Heart left ventricle (tissue), 13 donors: Measurements from ENCODE around the gene TNPO2.

Experiments used
- CTCF ChIP-seq, 12 donors: fragments of 200-600 bp; sonication (generic) in 4 of 12; IDR thresholded peaks; one replicate each; pipeline versions ENCODE4 v1.5.0 to v1.8.0; 2018 to 2022; ENCODE audit warnings: antibody characterized with exemption in 12 of 12, mild to moderate bottlenecking in 5 of 12
- POLR2A ChIP-seq, 2 donors: fragments of 450-650 bp; IDR thresholded peaks; one replicate each; pipeline ENCODE4 v1.6.1; 2017; ENCODE audit warnings: antibody characterized with exemption in 2 of 2, mild to moderate bottlenecking in 2 of 2, moderate library complexity in 2 of 2
- donor health status: ischemic (EF 13 %, LVEDD 7.1; RV severe dilation, severe dysfunction).
- donor health status: DM: no; HTN: yes; CAD: no.
- donor health status: DM: no; HTN: no; CAD: no.
- donor health status: ischemic (EF 25% LVEDD 6.9; RV normal size, moderate dysfunction).
- donor health status: ischemic (EF 25% LVEDD 5.7; RV mildly dilated, moderate dysfunction).
- donor health status: ischemic (EF 35%, LVEDD 5.7; RV mildly dilated, moderate dysfunction).
- donor health status: nonischemic (EF 11% LVEDD 7.7; RV severe dilation, severe dysfunction).
- donor health status: DM: yes; HTN: yes; CAD: no.
- donor health status: PGD.
- donor health status: ischemic (EF 29% LVEDD 5.4; RV normal size, mild dysfunction).
- donor health status: nonischemic (EF 23%, LVEDD 6.1; RV moderate dilation, normal function).

DNA sequence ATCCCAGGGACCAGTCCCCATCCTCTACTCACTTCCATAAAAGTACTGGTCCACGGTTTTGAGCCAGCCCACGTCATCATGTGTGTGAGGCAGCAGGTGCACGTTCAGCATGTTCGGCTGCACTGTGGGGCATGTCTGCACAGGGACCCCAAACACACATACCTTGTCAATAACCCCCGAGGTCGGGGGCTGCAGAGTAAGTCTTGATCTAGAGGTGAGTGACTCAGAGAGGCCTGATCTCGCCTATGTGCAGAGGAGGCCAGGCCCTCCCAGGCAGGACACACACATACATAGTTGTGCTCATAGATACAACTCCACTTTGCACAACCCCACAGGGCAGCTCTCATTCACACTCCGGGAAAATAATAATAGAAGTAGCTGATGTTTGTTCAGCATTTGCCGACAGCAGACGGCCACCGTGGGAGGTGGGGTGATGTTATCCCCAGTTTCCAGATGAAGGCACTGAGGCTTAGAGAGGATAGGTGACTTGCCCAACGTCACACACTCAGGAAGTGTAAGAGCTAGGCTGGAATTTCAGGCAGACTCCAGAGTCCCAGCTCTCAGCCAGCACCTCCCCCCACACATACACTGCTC, 58.0 kb downstream of the TNPO2 start:
- no peak for TF ChIP-seq POLR2A (IDR thresholded peaks at IDR 0.05)
- no peak for TF ChIP-seq CTCF (IDR thresholded peaks at IDR 0.05)
